EH (cell line): Measurements from ENCODE around the gene TAS2R42.

Experiments used
- DNase-seq: peaks from one replicate; pipeline ENCODE4 v3.0.0-alpha.2; 2015; ENCODE audit warnings: low read depth

TAS2R42 gene

GRCh38 chr12:11144297-11144696, 42.4 kb downstream of the TAS2R42 start:
- DNase-seq, result no peak

- DNase-seq, result no peak
Observed at GRCh38 chr12:11143352-11143751, 43.4 kb downstream of the TAS2R42 start.

- no peak for DNase-seq
Observed at GRCh38 chr12:11136075-11136474, 50.7 kb downstream of the TAS2R42 start.
